Thyroid gland (tissue), 4 donors: ENCODE data around the gene PPP2R5D. TPM values are rescaled to one million over a fixed set of nuclear protein-coding genes. Genes with fewer than 3 reads are reported as not detected.
"Not testable (repeated sequence)": the region's sequence is repeated elsewhere in the genome, so short reads cannot be mapped to it uniquely, and the experiment has no call there.

Experiments
- DNase-seq, 2 donors: peaks; one replicate each; pipeline ENCODE4 v3.0.0-alpha.2; 2019
- H3K27ac ChIP-seq, 3 donors: fragments of 200-600 bp; sonication (generic); 1 replicate in 2 of 3; 2 replicates in 1 of 3; pipeline ENCODE4 v1.5.1; 2016 to 2019; ENCODE audit warnings: mild to moderate bottlenecking in 1 of 3, moderate library complexity in 1 of 3
- H3K27me3 ChIP-seq: fragments of 200-600 bp; sonication (generic); one replicate; pipeline ENCODE4 v1.5.1; 2019
- H3K36me3 ChIP-seq, 2 donors: fragments of 200-600 bp; sonication (generic); one replicate each; pipeline ENCODE4 v1.5.1; 2016 to 2019
- H3K4me1 ChIP-seq, 2 donors: fragments of 200-600 bp; sonication (generic); one replicate each; pipeline ENCODE4 v1.5.1; 2017 to 2019
- H3K4me3 ChIP-seq, 3 donors: fragments of 200-600 bp; sonication (generic); replicated peaks in 1 of 3; 1 replicate in 2 of 3; 2 replicates in 1 of 3; pipeline ENCODE4 v1.5.1; 2016; ENCODE audit warnings: mild to moderate bottlenecking in 1 of 3
- H3K9me3 ChIP-seq: fragments of 200-600 bp; sonication (generic); one replicate; pipeline ENCODE4 v1.5.1; 2017
- POLR2A ChIP-seq, 2 donors: fragments of 450-650 bp; IDR thresholded peaks; one replicate each; pipeline ENCODE4 v1.6.1; 2017; ENCODE audit warnings: antibody characterized with exemption in 2 of 2, mild to moderate bottlenecking in 2 of 2, moderate library complexity in 1 of 2
- WGBS, 2 donors: methylation state at CpG; one replicate each; pipeline ENCODE4 v1.1.5; 2017; 5-methylcytosine and 5-hydroxymethylcytosine counted together
- intact Hi-C: fragments of 100-400 bp; cut with DNase I; formaldehyde crosslinking; loops from one replicate; pipeline ENCODE4 v1.15.1; 2023
- total RNA-seq, 4 donors: library from RNA; depleted of rRNA; stranded (reverse); fragments of >200 nt; gene quantifications; one replicate each; pipeline ENCODE4 v1.2.3, GENCODE V29; 2016
- TF ChIP-seq, protein P1 (sequence below), 6 experiments: fragments of 200-600 bp in 3 of 6; fragments of 450-650 bp in 3 of 6; sonication (generic) in 3 of 6; IDR thresholded peaks; one replicate each; pipeline ENCODE4 v1.5.1; 2016 to 2019; ENCODE audit warnings: antibody characterized with exemption in 6 of 6, mild to moderate bottlenecking in 2 of 6, inconsistent platforms in 1 of 6, moderate library complexity in 1 of 6

The PPP2R5D gene
- total RNA-seq, 4 donors from 2014 or later: 22.8 to 47.0 (median 28.2) TPM

DNA sequence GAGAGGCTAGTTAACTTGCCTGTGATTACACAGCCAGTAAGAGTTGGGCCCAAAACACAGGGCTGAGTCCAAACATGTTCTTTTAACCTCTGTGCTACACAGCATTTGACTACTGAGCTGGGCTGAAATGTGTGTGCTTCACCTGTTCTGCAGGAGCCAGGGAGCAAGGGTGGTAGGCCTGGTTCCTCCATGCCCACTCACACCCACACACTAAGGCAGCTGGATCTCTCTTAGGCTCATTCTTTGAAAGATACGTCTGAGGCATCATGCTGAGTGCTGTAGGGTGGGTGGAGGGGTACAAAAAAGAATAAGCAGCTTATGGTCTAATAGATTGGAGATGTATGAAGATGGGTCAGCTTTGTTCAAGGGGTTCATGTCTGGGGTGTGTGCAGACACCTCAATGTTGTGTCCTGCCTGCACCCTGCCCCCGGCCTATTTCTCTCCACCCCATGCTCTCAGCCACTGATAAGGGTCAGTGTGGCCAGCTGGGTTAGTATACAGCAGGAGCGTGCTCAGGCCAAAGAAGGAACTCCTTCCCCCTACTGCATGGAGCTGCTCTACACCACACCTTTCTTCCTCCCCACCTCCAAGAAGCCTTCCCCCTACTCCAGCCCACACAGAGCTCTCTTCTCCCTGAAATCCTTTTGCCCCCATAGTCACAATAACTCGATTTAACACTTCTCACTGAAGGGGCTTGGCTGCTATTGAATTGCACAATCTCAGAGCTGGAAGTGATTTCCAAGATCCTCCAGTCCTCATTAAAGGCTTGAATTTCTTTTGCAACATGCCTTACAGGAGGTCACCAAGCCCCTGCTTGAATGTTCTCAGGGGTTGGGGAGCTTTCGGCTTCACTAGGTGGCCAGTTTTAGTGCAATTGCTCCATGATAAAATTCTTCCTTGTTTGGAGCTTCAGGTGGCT, 3.4 kb downstream of the PPP2R5D start:
- Histone ChIP-seq H3K27ac (no peak overlapping the region), H3K36me3 (peaks cover 0 to 10% of the 10 kb centered on the region in 2 donors), H3K9me3 (no peaks in the 10 kb centered on the region), H3K27me3 (no peaks in the 10 kb centered on the region), H3K4me1 (peaks cover 22 to 33% of the 10 kb centered on the region in 2 donors), H3K4me3 (no peak overlapping the region)
- TF ChIP-seq POLR2A (IDR thresholded peaks at IDR 0.05): no peak
- TF ChIP-seq, protein P1, sequence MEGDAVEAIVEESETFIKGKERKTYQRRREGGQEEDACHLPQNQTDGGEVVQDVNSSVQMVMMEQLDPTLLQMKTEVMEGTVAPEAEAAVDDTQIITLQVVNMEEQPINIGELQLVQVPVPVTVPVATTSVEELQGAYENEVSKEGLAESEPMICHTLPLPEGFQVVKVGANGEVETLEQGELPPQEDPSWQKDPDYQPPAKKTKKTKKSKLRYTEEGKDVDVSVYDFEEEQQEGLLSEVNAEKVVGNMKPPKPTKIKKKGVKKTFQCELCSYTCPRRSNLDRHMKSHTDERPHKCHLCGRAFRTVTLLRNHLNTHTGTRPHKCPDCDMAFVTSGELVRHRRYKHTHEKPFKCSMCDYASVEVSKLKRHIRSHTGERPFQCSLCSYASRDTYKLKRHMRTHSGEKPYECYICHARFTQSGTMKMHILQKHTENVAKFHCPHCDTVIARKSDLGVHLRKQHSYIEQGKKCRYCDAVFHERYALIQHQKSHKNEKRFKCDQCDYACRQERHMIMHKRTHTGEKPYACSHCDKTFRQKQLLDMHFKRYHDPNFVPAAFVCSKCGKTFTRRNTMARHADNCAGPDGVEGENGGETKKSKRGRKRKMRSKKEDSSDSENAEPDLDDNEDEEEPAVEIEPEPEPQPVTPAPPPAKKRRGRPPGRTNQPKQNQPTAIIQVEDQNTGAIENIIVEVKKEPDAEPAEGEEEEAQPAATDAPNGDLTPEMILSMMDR (IDR thresholded peaks at IDR 0.05): no peak
- 82 to 84% methylated on average over 5 of the region's 5 CpGs for WGBS, 2 donors
- DNase-seq: no peak
- intact Hi-C loops: no loop called here

DNA sequence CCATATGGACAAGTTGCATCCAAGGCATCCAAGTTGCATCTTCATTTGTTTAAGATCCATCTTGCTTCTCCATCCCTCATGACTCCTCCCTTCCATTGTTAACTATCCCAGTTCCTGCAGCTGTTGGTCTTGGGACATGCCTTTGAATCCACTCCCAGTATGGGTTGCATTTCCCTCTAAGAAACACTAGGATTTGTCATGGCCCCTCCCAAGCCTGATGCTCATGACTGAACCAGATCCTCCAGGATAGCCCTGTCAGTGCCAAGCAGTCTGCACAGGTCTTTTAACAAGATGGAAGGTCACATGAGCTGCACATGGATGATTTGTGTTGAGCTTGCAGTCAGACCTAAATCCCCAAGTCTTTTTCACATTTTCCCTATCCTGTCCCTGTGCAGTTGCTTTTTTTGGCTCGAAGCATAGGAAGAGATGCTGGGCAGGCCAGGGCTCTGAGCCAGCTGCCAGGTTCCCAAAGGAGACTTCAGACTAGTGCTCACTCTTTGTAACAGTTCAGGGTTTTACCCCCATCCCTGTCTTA, 4.2 kb downstream of the PPP2R5D start:
- H3K27ac ChIP-seq: no peak overlapping the region
- peaks cover 0 to 10% of the 10 kb centered on the region in 2 donors for H3K36me3 ChIP-seq
- H3K9me3 ChIP-seq: no peaks in the 10 kb centered on the region
- DNase-seq: peak; percentile 11 to 30
- peaks cover 20 to 31% of the 10 kb centered on the region in 2 donors for H3K4me1 ChIP-seq
- H3K4me3 ChIP-seq: no peak overlapping the region
- TF ChIP-seq, protein P1 (IDR thresholded peaks at IDR 0.05): no peak
- TF ChIP-seq POLR2A (IDR thresholded peaks at IDR 0.05): no peak
- intact Hi-C loops: no loop called here
- WGBS, 2 donors: 7 to 18% methylated on average over 1 of the region's 1 CpG
- H3K27me3 ChIP-seq: no peaks in the 10 kb centered on the region

DNA sequence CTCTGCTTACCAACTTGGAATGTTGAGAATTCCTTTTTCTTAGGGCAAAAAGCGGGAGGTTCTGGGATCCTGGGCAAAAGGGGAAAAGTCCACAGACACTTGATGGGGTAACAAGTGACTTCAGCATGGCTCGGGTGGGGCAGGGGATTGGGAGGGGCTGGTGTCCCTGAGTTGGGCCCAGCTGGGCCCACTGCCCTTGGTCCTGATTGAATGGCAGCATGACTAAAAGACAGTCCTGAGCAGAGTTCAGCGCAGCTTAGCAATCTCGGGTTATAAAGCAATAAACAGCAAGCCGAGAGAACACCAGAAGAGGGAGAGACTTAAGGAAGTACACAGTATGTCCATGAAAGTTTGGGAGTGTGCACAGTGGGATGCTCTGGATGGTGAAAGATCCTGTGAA, 5.6 kb downstream of the PPP2R5D start:
- Histone ChIP-seq H3K27me3 (no peaks in the 10 kb centered on the region), H3K27ac (no peak overlapping the region), H3K9me3 (no peaks in the 10 kb centered on the region), H3K4me3 (no peak overlapping the region), H3K4me1 (peaks cover 16 to 27% of the 10 kb centered on the region in 2 donors), H3K36me3 (peaks cover 0 to 10% of the 10 kb centered on the region in 2 donors)
- no peak for DNase-seq
- no peak for TF ChIP-seq POLR2A (IDR thresholded peaks at IDR 0.05)
- TF ChIP-seq, protein P1 (IDR thresholded peaks at IDR 0.05): no peak
- intact Hi-C loops: no loop called here
- WGBS, 2 donors: 87 to 98% methylated on average over 5 of the region's 5 CpGs

DNA sequence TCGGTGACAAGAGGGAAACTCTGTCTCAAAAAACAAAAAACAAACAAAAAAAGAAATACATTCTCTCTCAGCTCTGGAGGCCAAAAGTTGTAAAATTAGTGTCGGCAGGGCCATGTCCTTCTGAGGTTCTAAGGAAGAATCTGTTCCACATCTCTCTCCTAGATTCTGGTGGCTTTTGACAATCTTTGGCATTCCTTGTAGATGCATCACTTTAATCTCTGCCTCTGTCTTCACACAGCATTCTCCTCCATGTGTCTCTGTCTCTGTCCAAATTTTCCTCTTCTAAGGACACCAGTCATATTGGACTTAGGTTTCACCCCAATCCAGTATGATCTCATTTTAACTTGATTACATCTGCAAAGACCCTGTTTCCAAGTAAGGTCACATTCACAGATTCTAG, 9.1 kb downstream of the PPP2R5D start:
- DNase-seq: no peak
- TF ChIP-seq, protein P1 (IDR thresholded peaks at IDR 0.05): no peak
- TF ChIP-seq POLR2A (IDR thresholded peaks at IDR 0.05): no peak
- intact Hi-C loops: no loop called here
- H3K4me3 ChIP-seq: no peak overlapping the region
- no peaks in the 10 kb centered on the region for H3K9me3 ChIP-seq
- peaks cover under 1 to 3% of the 10 kb centered on the region in 2 donors for H3K4me1 ChIP-seq
- no peak overlapping the region for H3K27ac ChIP-seq
- H3K27me3 ChIP-seq: no peaks in the 10 kb centered on the region
- H3K36me3 ChIP-seq: peaks cover 0 to 10% of the 10 kb centered on the region in 2 donors
- 92% methylated on average over 2 of the region's 2 CpGs for WGBS, 2 donors

DNA sequence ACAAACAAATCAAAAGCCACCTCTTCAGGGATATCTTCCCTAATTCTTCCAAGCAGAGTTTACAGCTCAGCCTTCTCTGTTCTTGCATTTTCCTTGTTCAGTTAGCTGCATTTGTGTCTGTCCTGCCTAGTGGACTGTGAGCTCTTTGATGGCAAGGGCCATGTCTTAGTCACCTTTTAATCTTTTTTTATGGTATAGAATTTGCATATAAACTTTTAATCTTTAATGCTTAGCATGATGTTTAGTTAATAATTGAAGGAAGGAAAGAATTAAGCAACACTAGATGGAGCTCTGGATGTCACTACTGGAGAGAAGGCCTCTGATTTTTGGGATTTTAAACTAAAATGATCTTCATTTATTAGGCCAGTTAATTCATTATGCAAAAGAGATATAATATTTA, 12.1 kb downstream of the PPP2R5D start:
- Histone ChIP-seq H3K27me3 (no peaks in the 10 kb centered on the region), H3K27ac (no peak overlapping the region), H3K9me3 (no peaks in the 10 kb centered on the region), H3K4me3 (no peak overlapping the region), H3K36me3 (no peaks in the 10 kb centered on the region), H3K4me1 (no peaks in the 10 kb centered on the region)
- no peak for TF ChIP-seq POLR2A (IDR thresholded peaks at IDR 0.05)
- TF ChIP-seq, protein P1 (IDR thresholded peaks at IDR 0.05): no peak
- intact Hi-C loops: no loop called here
- DNase-seq: no peak

DNA sequence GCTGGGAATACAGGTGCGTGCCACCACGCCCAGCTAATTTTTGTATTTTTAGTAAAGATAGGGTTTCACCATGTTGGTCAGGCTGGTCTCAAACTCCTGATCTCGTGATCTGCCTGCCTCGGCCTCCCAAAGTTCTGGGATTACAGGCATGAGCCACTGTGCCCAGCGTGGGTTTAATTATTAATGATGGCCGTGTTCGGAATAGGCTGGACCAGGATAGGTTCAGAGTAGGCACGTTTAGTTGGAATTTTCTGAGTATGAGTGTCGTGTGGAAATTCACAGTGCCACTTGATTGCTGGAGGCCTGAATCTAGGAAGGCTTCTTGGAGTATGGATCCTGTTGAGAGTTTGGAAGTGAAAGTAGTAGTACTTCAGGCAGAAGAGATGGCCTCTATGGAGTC, 13.8 kb downstream of the PPP2R5D start:
- intact Hi-C loops, H3K4me1 ChIP-seq, H3K4me3 ChIP-seq, H3K9me3 ChIP-seq, H3K27me3 ChIP-seq, H3K27ac ChIP-seq, DNase-seq, H3K36me3 ChIP-seq: not testable (repeated sequence)
- WGBS, 2 donors: 93 to 96% methylated on average over 7 to 9 of the region's 9 CpGs
